ENCODE results near the gene EIF5A2. TPM values are rescaled to one million over a fixed set of nuclear protein-coding genes. Genes with fewer than 3 reads are reported as not detected.

EIF5A2 gene
- total RNA-seq, 1 donor from 2014 or later = 6.1 TPM

DNA sequence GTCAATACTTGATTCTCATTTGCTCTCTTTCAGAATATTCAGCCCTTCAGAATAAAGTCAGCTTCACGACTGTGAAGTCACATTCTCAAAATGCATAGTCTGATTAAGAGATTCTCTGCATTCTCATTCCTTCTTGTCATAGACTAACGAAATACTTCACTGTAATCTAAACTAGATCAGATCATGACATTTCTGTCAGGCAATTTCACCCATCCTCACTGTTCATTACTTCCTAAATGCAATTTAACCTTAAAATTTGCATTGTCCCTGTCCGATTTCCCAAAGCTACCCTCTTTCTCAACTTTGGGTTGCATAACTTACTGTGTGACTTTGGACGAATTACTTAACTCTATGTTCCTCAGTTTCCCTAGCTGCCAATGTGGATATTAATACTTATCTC, 44.6 kb downstream of the EIF5A2 start:
- DNase-seq = no peak
- no peaks in the 10 kb centered on the region for H3K9me3 Mint-ChIP-seq
- H3K27ac Mint-ChIP-seq = peak overlapping the region; percentile 6
- ATAC-seq (ENCODE audit: low read depth) = no peak
- H3K27me3 Mint-ChIP-seq = no peaks in the 10 kb centered on the region
- no peak overlapping the region for H3K4me3 Mint-ChIP-seq
- CTCF ChIA-PET = no interaction called here
- TF ChIP-seq, protein P1, sequence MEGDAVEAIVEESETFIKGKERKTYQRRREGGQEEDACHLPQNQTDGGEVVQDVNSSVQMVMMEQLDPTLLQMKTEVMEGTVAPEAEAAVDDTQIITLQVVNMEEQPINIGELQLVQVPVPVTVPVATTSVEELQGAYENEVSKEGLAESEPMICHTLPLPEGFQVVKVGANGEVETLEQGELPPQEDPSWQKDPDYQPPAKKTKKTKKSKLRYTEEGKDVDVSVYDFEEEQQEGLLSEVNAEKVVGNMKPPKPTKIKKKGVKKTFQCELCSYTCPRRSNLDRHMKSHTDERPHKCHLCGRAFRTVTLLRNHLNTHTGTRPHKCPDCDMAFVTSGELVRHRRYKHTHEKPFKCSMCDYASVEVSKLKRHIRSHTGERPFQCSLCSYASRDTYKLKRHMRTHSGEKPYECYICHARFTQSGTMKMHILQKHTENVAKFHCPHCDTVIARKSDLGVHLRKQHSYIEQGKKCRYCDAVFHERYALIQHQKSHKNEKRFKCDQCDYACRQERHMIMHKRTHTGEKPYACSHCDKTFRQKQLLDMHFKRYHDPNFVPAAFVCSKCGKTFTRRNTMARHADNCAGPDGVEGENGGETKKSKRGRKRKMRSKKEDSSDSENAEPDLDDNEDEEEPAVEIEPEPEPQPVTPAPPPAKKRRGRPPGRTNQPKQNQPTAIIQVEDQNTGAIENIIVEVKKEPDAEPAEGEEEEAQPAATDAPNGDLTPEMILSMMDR (IDR thresholded peaks at IDR 0.05) = no peak
- H3K36me3 Mint-ChIP-seq (ENCODE audit: low read depth) = peaks cover 46% of the 10 kb centered on the region
- POLR2A ChIA-PET = interaction anchor here (0.6 to 1.2 kb wide), 2 partner anchors 15 to 49 kb away, joined by 3 to 5 read pairs; no protein-coding TSS in a partner anchor
- peaks cover 20% of the 10 kb centered on the region for H3K4me1 Mint-ChIP-seq
- intact Hi-C loops (cut with micrococcal nuclease) = no loop called here

DNA sequence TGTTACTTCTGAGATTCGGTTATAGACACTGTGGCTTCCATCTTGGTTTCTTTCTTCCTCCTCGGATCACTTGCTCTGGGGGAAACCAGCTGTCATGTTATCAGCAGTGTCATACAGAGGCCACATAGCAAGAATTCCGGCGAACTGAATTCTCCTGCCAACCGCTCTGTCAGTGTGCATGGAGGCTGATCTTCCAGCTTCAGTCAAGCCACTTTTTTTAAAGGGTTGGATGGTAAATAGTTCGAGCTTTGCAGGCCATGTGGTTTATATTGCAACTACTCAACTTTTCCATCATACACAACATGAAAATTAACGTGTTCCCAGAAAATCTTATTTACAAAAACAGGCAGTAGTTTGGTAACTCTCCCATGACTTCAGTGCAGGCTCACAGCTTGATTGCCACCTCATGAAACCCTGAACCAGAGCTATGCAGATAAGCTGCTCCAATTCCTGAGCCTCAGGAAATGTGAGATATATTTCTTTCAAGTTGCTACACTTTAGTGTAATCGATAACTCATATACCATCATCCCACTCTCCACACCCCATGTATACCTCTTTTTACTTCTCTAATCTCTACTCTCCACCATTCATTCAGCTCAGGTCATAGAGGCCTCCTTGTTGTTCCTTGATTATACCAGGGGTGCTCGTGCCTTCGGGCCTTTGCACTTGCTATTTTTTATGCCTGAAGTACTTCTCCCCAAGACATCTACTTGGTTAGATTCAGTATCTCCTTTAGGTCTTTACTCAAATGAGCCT, 45.6 kb downstream of the EIF5A2 start:
- TF ChIP-seq, protein P1 (IDR thresholded peaks at IDR 0.05) = no peak
- H3K27me3 Mint-ChIP-seq = no peaks in the 10 kb centered on the region
- intact Hi-C loops (cut with micrococcal nuclease) = no loop called here
- ChIA-PET CTCF (interaction anchor here (0.9 kb wide), 1 partner anchor 52 kb away, joined by 5 read pairs; no protein-coding TSS in a partner anchor), POLR2A (interaction anchor here (0.6 kb wide), 1 partner anchor 48 kb away, joined by 3 read pairs; no protein-coding TSS in a partner anchor)
- peak overlapping the region; percentile 55 for H3K27ac Mint-ChIP-seq
- H3K4me1 Mint-ChIP-seq = peaks cover 16% of the 10 kb centered on the region
- H3K36me3 Mint-ChIP-seq (ENCODE audit: low read depth) = peaks cover 44% of the 10 kb centered on the region
- H3K9me3 Mint-ChIP-seq = no peaks in the 10 kb centered on the region
- H3K4me3 Mint-ChIP-seq = no peak overlapping the region
- ATAC-seq (ENCODE audit: low read depth) = no peak
- DNase-seq = no peak

DNA sequence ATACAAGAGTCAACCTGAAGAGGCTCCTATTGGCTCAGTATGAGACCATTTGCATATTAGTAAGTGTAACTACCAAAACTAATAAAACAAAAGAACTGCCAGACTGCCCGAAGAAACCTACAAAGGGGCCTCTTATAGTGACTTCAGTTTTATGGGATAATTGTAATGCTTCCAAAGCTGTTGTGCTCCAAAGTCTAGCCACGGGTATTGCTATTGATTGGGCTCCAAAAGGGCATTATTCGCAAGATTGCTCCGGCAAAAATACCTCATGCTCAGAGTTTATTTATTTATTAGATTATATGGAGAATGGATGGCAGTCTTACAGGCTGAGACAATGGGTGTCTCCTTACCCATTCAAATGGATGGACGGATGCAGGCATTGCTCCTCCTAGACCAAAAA, 49.8 kb downstream of the EIF5A2 start:
- ChIA-PET POLR2A (no interaction called here), CTCF (no interaction called here)
- TF ChIP-seq, protein P1 (IDR thresholded peaks at IDR 0.05) = no peak

DNA sequence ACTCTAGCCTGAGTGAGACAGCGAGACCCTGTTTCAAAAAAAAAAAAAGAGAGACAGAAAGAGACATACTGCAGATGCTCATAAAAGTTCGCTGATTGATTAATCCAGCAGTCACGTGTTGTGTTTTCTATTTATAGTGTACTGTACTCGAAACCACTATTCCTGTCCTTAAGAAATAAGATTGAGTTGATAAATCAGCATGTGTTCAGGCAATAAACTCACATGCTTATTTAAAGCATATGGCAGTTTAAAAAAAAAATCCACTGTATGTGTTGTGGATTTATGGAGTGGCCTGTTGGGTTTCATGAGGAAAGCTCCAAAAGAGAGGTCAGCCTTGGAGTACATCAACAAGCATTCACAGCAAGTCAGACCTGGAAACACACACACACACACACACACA, 56.1 kb downstream of the EIF5A2 start:
- ATAC-seq (ENCODE audit: low read depth) (no peak), DNase-seq (no peak)
- peaks cover 9% of the 10 kb centered on the region for H3K27me3 Mint-ChIP-seq
- ChIA-PET CTCF (no interaction called here), POLR2A (no interaction called here)
- H3K4me1 Mint-ChIP-seq = no peaks in the 10 kb centered on the region
- intact Hi-C loops (cut with micrococcal nuclease) = no loop called here
- H3K4me3 Mint-ChIP-seq = no peak overlapping the region
- no peaks in the 10 kb centered on the region for H3K36me3 Mint-ChIP-seq (ENCODE audit: low read depth)
- no peaks in the 10 kb centered on the region for H3K9me3 Mint-ChIP-seq
- TF ChIP-seq, protein P1 (IDR thresholded peaks at IDR 0.05) = no peak
- no peak overlapping the region for H3K27ac Mint-ChIP-seq

More for the DNA sequence above, 49.8 kb downstream of the EIF5A2 start:
- Mint-ChIP-seq H3K27me3 (peaks cover 2% of the 10 kb centered on the region), H3K36me3 (ENCODE audit: low read depth) (peaks cover 4% of the 10 kb centered on the region), H3K9me3 (no peaks in the 10 kb centered on the region), H3K4me3 (no peak overlapping the region), H3K27ac (no peak overlapping the region), H3K4me1 (no peaks in the 10 kb centered on the region)
- intact Hi-C loops (cut with micrococcal nuclease) = no loop called here
- ATAC-seq (ENCODE audit: low read depth) (no peak), DNase-seq (no peak)

DNA sequence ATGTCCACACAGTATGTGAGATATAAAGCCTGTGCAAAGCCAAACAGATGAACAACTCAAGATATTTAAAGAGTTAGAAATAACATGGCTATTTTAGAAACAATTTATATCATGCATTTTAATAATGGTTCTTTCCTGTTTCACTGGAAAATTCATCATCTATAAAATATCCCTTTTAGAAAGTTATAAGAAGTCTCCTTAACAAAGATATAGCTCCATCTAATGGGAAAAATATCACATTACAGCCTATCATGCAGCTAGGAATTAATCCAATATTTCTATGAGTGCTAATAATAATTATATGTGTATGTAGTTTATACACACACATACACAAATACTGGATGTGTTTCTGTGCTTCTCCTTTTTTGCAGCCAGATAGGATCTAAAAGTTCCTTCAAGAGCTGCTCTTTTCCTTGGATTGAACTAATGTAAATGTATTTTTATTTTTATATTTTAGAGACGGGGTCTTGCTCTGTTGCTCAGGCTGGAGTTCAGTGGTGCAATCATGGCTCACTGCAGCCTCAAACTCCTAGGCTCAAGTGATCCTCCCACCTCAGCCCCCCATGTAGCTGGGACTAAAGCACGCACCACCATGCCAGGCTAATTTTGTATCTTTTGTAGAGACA, 60.0 kb downstream of the EIF5A2 start:
- H3K27ac Mint-ChIP-seq = no peak overlapping the region
- DNase-seq = no peak
- peaks cover 4% of the 10 kb centered on the region for H3K9me3 Mint-ChIP-seq
- no peak for ATAC-seq (ENCODE audit: low read depth)
- H3K4me1 Mint-ChIP-seq = no peaks in the 10 kb centered on the region
- POLR2A ChIA-PET = interaction anchor here (1.7 kb wide), 1 partner anchor 16 kb away, joined by 5 read pairs; no protein-coding TSS in a partner anchor
- H3K27me3 Mint-ChIP-seq = peaks cover 8% of the 10 kb centered on the region
- H3K36me3 Mint-ChIP-seq (ENCODE audit: low read depth) = no peaks in the 10 kb centered on the region
- no peak overlapping the region for H3K4me3 Mint-ChIP-seq
- CTCF ChIA-PET = interaction anchor here (0.6 to 0.7 kb wide), 3 partner anchors 9 to 430 kb away, joined by 3 read pairs; partner anchors contain the start of gene CLDN11
- TF ChIP-seq, protein P1 (IDR thresholded peaks at IDR 0.05) = no peak
- intact Hi-C loops (cut with micrococcal nuclease) = loop anchor here (1.0 kb wide), 1 partner anchor 434 kb away; no protein-coding TSS in a partner anchor
